ENCODE results near the gene PIK3R6.
"Not testable (repeated sequence)": the region's sequence is repeated elsewhere in the genome, so short reads cannot be mapped to it uniquely, and the experiment has no call there.

Gene PIK3R6

DNA sequence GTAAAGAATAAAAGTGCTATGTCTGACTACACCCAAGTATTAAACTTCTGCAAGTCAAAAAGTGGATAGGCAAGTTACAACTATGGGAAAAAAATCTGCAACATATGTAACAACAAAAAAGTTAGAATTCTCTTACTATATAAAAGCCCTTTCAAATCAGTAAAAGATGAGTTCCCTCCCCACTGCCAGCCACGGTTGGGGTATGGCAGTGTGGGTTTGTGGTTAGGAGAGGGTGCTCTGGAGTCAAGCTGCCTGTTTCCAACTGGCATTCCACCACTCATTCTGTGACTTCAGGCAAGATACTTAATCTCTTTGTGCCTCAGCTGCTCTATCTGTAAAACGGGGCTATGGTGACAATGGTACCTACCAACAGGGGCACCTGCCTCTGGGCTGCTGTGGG lies 41.7 kb downstream of the PIK3R6 start:
- DNase-seq (ENCODE audit: low read depth in 3 of 3), result no peak

DNA sequence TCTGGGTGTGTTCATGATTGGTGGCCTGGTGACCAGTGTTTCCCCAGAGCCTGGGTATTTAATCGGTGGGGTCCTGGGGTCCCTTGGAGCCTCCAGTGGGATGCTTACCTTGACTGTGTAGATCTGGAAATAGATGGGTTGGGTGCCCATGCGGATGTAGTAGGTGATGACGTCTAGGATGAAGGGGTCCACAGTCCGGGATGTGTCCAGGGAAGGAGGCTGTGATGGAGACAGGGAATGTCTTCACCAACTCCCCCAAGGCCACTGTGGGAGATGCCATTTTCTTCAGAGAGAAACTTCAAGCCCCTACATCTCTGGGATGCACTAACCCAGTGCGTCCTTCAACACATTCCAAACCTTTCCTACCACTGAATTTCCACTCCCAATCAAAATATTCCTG lies 44.2 kb downstream of the PIK3R6 start:
- DNase-seq (ENCODE audit: low read depth in 3 of 3), result no peak

DNA sequence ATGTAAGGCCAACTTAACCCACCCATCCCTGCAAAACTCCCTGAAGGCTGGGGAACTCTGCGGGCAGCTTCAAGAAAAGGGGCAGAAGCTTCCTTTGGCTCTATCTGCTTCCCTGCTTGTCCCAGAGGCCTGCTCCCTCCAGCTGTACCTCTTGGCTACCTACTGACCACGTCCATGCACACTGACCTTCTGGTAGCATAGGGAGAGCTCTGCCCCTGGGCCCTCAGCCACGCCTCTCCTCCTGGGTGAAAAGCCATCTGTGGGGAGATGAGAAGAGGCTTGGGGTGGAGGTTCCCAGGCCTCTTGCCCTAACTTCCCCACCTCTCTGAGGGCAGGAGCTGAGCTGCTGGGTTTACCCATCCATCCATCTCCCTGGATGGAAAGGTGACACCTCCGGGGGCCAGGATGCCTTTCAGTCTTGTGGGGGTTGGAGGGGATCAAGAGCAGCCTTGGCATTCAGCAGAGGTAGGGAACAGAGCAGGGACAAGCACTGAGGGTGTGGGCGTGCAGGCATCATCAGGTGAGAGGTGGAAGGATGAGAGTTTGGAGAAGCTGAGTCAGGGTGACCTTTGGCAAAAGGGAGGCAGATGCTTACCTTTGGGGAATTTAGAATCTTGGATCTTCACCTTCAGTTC lies 45.0 kb downstream of the PIK3R6 start:
- no peak for DNase-seq (ENCODE audit: low read depth in 3 of 3)

DNA sequence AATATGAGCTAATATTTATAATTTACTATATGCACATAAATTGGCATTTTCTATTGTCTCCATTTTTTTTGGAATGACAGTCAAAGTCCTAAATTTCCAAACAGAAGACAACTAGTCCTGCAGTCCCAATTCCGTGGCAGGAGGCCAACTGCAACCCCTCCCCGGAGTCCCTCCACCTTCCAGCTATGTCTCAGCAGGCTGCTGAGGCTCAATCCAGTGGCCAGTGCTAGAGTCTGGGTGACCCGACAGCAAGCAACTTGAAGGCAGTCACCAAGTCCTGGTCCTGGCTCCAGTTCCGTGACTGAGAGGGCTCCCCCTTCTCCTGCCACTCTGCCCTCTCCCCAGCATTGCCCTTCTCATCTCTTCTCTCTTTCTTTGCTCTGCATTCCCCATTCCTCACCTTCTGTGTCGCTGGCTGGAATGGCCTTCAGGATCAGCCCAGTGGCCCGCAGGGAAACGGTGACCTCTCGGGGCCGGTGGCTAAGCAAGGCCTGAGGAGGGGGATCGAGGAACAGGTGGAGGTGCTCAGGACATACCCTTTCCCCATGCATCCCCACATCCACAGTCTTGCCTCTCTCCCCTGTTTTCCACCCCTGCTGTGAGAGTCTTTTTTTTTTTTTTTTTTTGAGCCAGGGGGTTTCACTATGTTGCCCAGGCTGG lies 45.9 kb downstream of the PIK3R6 start:
- no peak for DNase-seq (ENCODE audit: low read depth in 3 of 3)

DNA sequence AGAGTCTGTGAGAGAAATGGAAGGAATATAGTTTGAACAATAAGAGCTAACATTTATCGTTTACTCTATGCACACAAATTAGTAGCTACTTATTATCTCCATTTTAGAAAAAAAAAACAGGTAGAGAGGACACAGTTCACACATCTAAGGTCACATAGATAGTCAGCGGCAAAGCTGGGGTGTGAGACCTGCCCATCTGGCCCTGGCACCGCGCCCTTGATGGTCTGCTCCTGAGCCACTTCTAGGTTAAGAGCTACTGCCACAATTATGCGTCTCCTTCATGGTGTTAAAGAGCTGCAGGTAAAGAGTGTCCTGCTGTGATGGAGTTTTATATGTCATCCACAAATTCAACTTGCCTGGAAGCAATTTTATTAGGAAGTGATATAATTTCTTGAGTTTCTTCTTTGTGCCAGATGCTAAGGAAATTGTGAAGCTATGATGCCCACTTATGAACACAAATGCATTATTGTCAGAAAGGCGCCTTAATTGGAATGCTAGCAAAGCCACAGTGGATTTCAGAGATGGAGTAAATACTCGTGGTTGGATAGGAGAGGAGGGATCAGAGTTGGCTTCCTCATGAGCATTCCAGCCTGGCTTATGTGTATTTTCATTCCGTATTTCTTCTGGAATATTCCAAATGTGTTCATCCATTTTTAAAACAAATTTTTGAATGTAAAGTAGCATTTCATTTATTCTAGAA lies 47.0 kb downstream of the PIK3R6 start:
- no peak for DNase-seq (ENCODE audit: low read depth in 3 of 3)

DNA sequence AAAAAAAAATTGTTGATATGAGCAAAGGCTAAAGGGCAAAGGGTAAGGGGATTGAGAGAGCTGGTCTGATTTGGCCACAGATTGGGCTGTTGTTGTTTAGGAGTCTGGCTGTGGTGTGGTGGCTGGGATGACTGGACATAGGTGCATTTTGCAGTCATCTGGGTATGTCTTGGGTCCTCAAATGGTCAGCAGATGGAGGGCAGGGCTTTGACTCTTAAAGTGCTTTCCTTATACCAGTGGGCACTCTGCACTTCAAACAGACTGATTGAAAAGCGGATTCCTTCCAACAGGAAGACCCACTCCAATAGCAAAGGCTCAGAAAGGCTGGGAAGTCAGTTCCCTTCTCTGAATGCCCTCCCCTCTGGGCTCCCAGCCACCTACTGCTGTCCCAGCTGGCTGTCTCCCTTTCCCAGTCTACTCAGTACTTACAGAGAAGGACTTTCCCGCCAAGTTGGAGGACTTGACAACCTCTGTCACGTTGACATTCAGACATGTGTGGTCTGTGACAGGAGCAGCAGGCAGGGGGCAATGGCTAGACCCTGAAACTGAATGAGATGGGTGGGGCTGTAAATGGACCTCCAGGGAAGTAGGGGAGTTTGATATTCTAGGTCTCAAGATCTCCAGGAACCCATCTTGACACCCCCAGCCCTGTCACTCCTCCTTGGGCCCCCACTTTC lies 48.7 kb downstream of the PIK3R6 start:
- no peak for DNase-seq (ENCODE audit: low read depth in 3 of 3)

DNA sequence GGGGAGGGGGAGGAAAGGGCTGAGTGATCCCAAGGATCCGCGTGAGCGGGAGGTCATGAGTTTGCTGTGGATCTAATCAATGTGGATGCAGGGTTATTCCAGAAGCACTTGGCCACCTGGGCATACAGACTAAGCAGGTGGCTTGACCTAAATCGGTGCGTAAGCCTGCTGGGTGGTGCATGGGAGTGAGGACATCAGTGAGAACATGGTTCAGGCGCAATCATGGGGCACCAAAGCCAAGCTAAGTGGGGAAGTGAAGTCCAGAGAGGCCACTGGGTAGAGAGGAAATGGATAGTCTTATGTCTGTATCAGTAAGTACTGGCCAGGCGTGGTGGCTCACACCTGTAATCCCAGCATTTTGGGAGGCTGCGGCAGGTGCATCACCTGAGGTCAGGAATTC lies 49.4 kb downstream of the PIK3R6 start:
- no peak for DNase-seq (ENCODE audit: low read depth in 3 of 3)

DNA sequence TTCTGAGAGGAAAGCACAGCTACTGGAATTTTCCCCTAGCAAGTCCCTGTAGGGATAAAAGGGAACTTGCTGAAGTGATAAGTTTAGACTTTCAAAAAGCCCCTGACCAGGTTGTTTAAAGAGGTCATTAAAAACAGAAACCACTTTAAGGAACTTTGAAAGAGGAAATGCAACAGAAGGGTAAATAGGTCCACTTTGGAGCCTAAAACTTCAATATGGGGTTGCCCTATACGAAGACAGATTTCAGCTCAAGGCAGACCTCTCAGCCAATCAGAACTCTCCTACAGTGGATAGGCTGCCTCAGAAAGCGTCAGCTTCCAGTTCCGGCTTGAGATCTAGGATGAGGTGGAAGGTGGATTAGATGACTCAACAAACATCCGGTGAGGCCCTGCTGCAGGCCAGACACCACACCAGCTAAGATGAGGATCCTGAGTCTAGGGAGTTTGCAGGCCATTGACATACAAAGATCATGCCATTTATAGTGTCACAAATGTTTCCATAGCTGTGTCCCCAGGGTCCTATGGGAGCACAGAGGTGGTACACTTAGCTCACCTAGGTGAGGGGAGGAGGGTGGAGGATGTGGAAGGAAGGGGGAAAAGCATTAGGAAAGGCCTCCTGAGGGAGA lies 60.4 kb downstream of the PIK3R6 start:
- no peak for DNase-seq (ENCODE audit: low read depth in 3 of 3)

DNA sequence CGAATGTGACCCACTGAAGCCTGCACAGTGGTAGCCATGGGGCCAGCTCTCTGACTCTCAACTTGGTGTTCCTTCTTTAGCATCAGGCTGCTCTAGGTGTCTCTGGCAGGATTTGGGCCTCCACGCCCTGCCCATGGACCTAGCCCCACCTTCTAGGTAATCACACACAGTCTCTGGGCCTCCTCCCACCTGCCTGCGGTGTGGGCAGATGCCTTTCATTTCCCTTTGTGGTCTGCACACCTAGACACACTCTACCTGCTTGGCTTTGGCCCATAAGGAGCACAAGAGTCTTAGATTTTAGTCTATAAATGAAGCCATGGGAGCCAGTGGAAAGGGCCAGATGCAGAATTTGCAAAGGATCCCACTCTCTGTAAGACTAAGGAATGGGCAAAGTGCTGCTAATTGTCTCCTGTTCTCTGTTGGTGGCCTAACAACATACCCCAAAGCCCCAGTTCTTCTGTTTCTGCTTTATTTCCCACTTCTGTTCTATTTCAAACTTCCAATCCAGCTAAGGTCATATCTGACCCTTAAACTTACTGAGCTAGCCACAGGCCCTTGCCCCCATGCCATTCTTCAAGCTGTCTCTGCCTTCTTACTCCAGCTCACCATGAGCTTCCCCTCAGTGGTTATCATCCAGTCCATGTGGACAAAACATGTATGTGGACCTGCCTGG lies 61.1 kb downstream of the PIK3R6 start:
- DNase-seq (ENCODE audit: low read depth in 3 of 3), result no peak

DNA sequence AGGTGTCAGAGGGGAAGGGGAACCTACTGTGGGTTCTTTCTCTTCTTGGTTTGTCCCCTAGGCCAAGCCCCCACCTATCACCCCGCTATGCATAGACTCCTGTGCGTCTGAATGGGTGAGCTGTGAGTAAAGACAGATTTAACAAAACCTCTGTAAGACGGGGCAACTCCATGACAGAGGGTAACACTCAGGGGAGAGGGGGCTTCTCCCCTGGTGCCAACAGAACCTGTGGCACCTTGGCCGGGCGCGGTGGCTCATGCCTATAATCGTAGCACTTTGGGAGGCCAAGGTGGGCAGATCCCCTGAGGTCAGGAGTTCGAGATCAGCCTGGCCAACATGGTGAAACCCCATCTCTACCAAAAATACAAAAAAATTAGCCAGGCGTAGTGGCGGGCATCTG lies 62.1 kb downstream of the PIK3R6 start:
- DNase-seq (ENCODE audit: low read depth in 3 of 3), result not testable (repeated sequence)

DNA sequence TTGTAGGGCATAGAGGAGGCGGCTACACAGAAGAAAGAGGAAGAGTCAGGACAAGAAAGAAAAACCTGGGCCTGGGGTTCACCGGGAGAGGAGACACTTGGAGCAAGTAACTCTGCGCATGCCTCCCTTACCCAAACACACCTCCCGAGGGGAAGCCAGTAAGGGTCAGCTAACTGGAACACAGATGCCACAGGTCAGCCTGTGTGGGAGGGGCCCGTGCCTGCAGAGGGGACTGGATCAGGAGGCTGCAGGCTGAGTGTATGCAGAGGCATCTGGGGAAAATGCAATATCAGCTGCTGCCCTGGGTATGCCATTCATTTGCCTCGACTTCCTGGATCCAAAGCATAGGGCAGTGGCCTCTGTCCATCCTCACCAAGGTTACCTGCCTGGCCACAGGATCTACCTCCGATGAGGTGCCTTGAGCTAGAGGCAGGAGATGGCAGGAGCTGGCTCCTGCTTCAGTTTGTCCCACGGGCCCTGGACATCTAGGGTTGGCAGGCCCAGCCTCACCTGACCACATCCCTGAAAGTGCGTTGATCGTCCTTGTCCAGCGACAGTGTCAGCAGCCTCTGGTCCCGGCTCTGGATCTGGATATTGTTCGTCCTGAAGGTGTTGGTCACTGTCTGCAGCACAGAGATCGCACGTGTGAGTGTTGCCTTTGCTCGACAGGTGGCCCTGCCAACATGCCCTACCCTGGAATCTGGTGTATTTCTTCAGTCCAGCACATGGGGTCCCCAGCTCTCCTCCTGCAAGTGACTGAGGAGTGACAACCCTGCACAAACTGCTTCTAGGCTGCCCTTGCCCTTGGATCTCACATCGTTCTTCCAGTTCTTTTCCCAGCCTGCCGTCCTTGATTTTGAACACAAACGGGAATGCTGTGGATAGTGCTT lies 63.7 kb downstream of the PIK3R6 start:
- DNase-seq (ENCODE audit: low read depth in 3 of 3), result no peak

DNA sequence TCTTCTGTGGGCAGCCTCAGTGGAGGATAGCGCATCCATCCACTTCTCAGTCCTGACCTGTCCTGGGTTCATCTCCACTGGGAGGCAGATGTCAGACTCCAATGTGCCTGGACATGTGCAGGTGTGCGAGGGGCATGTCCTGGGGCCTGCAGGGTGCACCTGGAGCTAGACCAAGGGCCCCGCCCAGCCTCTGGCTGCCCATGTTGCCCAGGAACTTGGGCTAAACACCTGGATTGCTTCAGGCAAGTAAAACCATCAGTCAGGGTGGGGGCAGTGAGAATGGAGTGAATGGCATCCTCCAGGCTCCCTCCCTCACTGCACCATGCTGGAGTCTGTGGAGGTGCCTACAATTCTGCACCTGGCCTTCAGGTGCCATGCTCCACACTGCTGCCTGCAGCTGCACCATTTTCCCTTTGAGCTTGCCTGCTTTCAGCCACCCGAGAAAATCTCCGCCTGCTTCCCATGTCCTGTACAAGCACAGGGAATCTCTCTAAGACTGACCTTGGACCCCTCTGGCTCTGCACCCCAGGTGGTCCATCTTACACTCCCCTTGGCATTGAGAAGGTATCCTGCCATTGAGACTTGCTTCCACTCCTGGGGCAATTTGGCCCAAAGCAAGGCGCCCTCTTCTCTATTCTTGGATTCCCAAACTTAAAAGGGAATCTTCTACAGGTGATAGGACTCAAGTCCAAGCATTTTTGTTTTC lies 66.2 kb downstream of the PIK3R6 start:
- DNase-seq (ENCODE audit: low read depth in 3 of 3), result no peak

DNA sequence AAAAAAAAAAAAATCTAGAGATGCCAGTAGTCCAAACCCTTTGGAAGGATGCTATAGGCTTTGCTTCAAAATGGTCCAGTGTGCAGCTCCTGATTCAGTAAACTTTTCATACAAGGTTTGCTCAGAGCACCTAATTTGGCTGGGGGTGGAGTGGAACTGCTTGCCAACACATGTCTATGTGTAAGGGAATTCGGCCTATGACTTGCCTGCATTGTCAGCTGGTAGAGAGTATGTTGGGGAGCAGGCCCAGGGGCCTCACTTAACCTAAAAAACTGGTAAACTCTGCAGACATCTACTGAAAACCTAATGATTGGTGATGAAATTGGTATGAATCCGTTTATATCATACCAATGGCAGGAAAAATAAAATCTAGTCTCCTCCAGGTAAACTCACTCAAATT lies 66.8 kb downstream of the PIK3R6 start:
- no peak for DNase-seq (ENCODE audit: low read depth in 3 of 3)

DNA sequence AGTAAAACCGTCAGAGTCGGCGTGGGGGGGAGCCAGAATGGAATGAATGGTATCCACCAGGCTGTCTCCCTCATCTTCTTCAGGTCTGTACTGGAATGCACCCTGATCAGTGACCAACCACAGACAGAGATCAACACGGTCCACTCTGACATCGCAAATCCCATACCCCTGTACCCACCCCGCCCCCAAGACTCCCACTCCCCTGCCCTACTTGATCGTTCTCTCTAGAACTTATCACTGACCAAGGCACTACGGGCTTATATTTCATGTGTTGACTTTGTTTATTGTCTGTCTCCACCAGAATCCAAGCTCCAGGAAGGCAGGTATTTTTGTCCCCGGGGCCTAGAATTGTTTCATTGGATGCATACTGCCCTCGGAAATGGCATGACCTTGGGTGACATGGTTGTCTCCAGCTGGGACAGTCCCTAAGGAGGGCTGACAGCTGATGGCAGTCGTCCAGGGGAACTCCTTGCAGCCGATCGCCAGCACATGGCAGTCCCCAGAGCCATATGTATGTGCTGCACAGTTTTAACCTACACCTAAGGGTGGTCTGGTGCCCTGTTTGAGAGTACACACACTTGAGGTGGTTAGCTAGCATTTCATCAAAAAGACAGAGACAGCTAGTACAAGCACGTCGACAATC lies 67.8 kb downstream of the PIK3R6 start:
- DNase-seq (ENCODE audit: low read depth in 3 of 3), result no peak

DNA sequence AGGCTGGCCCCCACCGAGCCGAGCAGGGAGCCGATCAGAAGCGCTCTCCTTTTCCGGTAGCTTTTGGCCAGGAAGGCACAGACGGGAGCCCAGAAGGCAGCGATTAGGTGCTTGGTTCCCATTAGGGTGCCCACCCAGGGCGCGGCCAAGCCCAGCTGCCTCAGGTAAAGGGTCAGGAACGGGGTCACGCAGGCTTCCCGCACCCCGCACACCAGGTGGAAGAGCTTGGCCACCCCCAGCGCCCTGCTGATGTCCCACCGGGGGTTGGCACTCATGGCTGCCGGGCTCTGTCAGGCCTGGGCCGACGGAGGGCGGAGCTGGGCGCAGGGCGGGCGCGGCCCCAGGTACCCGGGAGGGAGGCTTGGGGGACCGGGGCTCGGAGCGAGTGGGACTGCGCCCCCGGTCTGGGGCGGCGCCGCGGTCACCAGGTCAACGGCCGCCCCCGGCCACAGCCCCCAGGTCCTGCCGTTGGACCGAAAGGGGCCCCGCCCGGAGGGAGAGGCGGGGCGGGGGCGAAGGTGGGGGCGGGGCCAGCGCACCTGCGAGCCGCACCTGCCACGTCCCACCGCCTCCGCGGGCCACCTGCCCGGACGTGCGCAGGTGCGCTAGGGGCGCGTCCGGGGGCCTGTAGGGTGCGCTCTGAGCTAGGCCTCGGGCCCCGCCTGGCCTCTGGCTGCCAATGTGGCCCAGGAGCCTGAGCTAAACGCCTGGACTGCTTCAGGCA lies 68.5 kb downstream of the PIK3R6 start, which contains the start of gene MFSD6L:
Gene MFSD6L, minus strand, starts transcription at position 520 of the 724 bp plus-strand sequence. Its CDS starts 245 bp downstream, at position 275.
- no peak for DNase-seq (ENCODE audit: low read depth in 3 of 3)

DNA sequence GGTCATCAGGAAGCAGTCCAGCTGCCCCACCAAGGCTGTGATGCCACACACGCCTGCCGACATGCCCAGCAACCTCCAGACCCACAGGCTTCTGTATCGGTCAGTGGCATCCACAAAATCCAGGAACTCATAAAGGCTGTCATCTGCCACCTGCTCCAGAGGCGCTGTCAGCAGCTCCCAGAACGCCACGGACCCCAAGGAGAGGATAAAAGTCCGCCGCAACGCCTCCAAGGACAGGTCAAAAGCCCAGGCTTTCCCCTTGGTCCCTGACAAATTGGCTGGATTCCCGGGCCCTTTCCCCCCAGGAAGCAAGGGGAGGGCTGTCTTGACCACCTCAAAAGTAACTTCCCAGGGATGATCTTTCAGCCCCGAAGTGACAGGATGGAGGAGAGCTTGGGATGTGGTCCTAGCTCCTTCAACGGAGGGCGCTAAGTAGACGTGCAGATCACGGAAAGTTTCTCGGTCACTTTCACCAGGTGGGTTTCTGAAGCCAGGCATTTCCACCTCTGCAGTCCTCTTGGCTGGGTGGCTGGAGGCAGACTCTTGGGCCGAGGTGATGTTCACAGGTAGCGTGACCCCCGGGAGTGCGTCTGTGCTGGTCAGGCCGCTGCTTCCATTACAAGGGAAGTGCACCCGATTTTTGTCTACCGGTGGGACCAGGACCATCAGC lies 69.2 kb downstream of the PIK3R6 start:
- DNase-seq (ENCODE audit: low read depth in 3 of 3), result no peak

DNA sequence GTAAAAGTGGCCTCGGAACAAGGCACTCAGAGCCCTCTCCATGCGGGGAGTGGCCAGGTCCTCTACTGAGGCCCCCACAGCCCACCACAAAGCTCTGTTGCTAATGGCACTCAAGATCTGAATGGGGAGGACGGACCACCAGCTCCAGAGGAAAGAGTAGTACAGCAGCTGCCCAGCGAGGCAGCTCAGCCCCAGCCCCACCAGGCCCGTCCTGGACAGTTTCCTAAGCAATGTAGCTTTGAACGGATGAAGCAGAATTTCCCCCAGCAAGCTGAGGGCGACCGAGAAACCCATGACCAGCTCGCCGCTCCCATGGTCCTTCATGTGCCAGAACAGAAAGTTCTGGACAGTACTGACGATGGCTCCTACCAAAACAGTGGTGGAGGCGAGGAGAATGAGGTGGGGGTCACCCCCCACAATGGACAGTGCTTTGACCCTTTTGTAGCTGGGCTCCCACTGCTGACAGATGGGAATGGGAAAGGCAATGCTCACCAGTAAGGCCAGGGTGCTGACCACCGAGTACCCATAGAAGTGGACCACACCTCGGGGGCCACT lies 69.8 kb downstream of the PIK3R6 start:
- DNase-seq (ENCODE audit: low read depth in 3 of 3), result no peak

DNA sequence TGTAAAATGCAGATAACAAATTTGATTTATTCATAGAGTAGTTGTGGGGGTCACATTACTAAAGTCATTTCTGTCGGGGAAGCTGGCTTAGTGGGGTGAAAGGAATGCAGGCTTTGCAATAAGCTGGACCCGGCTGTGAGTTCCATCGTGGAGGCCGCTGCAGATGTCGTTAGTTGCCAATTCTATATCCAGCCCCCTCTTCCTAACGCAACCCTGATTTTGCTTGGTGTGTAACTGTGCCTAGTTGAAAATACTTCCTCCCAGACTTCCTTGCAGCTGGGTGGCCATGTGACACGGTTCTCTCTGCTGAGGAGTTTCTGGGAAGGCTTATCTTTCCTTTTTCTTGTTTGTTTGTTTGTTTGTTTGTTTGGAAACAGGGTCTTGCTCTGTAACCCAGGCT lies 72.8 kb downstream of the PIK3R6 start:
- no peak for DNase-seq (ENCODE audit: low read depth in 3 of 3)

All from stimulated activated CD4-positive, alpha-beta T cell treated with anti-CD3 and anti-CD28 coated beads, TNF-alpha, amount 100 ng/mL, for 24 hours (primary cell).